HG03066 (cell line): ENCODE data around the gene PSMD6.
A peak's percentile ranks its signal among the peaks of the same experiment; 100 is the strongest.

Experiments
- ATAC-seq: cut with Tn5 transposase; IDR thresholded peaks from one replicate; pipeline ENCODE4 v1.9.1; 2021; ENCODE audit warnings: low read depth; ENCODE audit not compliant: unreplicated experiment

Gene PSMD6

GRCh38 chr3:63963496-63963895, 59.8 kb downstream of the PSMD6 start:
- ATAC-seq, result no peak

GRCh38 chr3:63961891-63962290, 61.4 kb downstream of the PSMD6 start:
- ATAC-seq, result peak; percentile 74
